GM23248 (cell line): Measurements from ENCODE around the gene MOB3B. TPM values are rescaled to one million over a fixed set of nuclear protein-coding genes. Genes with fewer than 3 reads are reported as not detected.
"Not testable (repeated sequence)": the region's sequence is repeated elsewhere in the genome, so short reads cannot be mapped to it uniquely, and the experiment has no call there.

Experiments
- DNase-seq: peaks from one replicate; pipeline ENCODE4 v3.0.0-alpha.2; 2015
- H2AFZ ChIP-seq: fragments of 200-600 bp; sonication (generic); 2 replicates; pipeline ENCODE4 v1.6.1; 2016; ENCODE audit warnings: antibody characterized with exemption
- H3F3A ChIP-seq: fragments of 200-600 bp; sonication (generic); 2 replicates; pipeline ENCODE4 v1.6.1; 2016; ENCODE audit warnings: mild to moderate bottlenecking, antibody characterized with exemption, mixed run types; ENCODE audit not compliant: insufficient read depth
- H3K27ac ChIP-seq: fragments of 200-600 bp; sonication (generic); 2 replicates; pipeline ENCODE4 v1.5.1; 2016; ENCODE audit warnings: mild to moderate bottlenecking
- H3K27me3 ChIP-seq: fragments of 200-600 bp; sonication (generic); replicated peaks from 2 replicates; pipeline ENCODE4 v1.6.1; 2016; ENCODE audit warnings: mild to moderate bottlenecking; ENCODE audit not compliant: insufficient read depth
- H3K36me3 ChIP-seq: fragments of 200-600 bp; sonication (generic); 2 replicates; pipeline ENCODE4 v1.6.1; 2016; ENCODE audit warnings: low read depth, mild to moderate bottlenecking
- H3K4me1 ChIP-seq: fragments of 200-600 bp; sonication (generic); 2 replicates; pipeline ENCODE4 v1.6.1; 2016; ENCODE audit warnings: mild to moderate bottlenecking; ENCODE audit not compliant: insufficient read depth
- H3K4me2 ChIP-seq: fragments of 200-600 bp; sonication (generic); one replicate; pipeline ENCODE4 v1.6.1; 2016; ENCODE audit warnings: mild to moderate bottlenecking; ENCODE audit not compliant: unreplicated experiment
- H3K4me3 ChIP-seq: fragments of 200-600 bp; sonication (generic); 2 replicates; pipeline ENCODE4 v1.5.1; 2016; ENCODE audit warnings: mild to moderate bottlenecking
- H3K79me2 ChIP-seq: fragments of 200-600 bp; sonication (generic); 2 replicates; pipeline ENCODE4 v1.6.1; 2016; ENCODE audit warnings: mild to moderate bottlenecking; ENCODE audit not compliant: insufficient read depth
- H3K9ac ChIP-seq: fragments of 200-600 bp; sonication (generic); 2 replicates; pipeline ENCODE4 v1.6.1; 2016; ENCODE audit warnings: mild to moderate bottlenecking
- H3K9me2 ChIP-seq: fragments of 200-600 bp; sonication (generic); 2 replicates; pipeline ENCODE4 v1.6.1; 2016; ENCODE audit warnings: mixed run types, mild to moderate bottlenecking, moderate library complexity; ENCODE audit not compliant: insufficient read depth
- H3K9me3 ChIP-seq: fragments of 200-600 bp; sonication (generic); one replicate; pipeline ENCODE4 v1.6.1; 2017; ENCODE audit warnings: low read depth
- H4K20me1 ChIP-seq: fragments of 200-600 bp; sonication (generic); 2 replicates; pipeline ENCODE4 v1.6.0; 2016; ENCODE audit not compliant: insufficient read depth
- EZH2 ChIP-seq: fragments of 200-600 bp; sonication (generic); IDR thresholded peaks from 2 replicates; pipeline ENCODE4 v1.6.1; 2018; ENCODE audit warnings: antibody characterized with exemption, mild to moderate bottlenecking; ENCODE audit not compliant: insufficient read depth, poor library complexity, severe bottlenecking
- EZH2phosphoT487 ChIP-seq: fragments of 200-600 bp; sonication (generic); IDR thresholded peaks from 2 replicates; pipeline ENCODE4 v1.6.1; 2018; ENCODE audit warnings: antibody characterized with exemption, moderate library complexity, mild to moderate bottlenecking, low read depth; ENCODE audit not compliant: insufficient read depth
- WGBS, 2 experiments: methylation state at CpG; one replicate each; pipeline ENCODE4 v1.1.6; 2015 to 2017; ENCODE audit warnings: low lambda C conversion rate in 2 of 2, low coverage in 1 of 2; ENCODE audit errors: missing lambda C conversion rate in 2 of 2; 5-methylcytosine and 5-hydroxymethylcytosine counted together
- in situ Hi-C: fragments of 300-500 bp; cut with MboI; formaldehyde crosslinking; loops from 2 replicates; pipeline ENCODE4 v1.15.0; 2020
- polyA plus RNA-seq: library from polyadenylated mRNA; unstranded; fragments of >200 nt; fragmentation: Nextera tagmentation; extraction: Ambion mirVana; gene quantifications from 2 replicates; pipeline ENCODE4 v1.2.1, GENCODE V29; 2016
- total RNA-seq: library from RNA; depleted of rRNA; stranded (reverse); fragments of >200 nt; shearing (Covaris generic); gene quantifications from 2 replicates; pipeline ENCODE4 v1.2.3, GENCODE V29; 2014

MOB3B gene
- total and polyA plus RNA-seq, 2 experiments from 2014 or later = 0.06 TPM; not detected in 1

DNA sequence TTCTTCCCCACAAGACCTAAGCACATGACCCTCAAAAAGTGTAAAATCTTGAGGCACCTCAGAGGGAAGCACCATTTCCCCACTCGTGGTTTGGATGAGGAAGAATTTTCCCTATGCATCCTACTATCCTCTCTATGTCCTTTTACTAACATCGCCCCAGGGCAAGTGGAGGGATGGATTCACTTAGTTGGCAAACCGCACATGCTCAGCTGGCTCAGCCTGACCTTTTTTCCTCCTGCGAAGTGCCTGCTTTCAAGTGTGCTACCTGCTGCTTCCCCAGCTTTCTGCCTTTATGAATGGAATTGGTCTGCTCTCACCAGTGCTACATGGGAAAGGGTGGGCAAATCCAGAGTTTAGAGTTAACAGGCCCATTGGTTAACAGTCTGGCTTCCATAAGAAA, 62.1 kb downstream of the MOB3B start:
- no peaks in the 10 kb centered on the region for H3K9me2 ChIP-seq
- H3K27ac ChIP-seq = no peak overlapping the region
- H3K4me3 ChIP-seq = no peak overlapping the region
- in situ Hi-C loops = no loop called here
- H3K9ac ChIP-seq = no peak overlapping the region
- no peaks in the 10 kb centered on the region for H3K9me3 ChIP-seq
- 0 out of 2 replicates have a peak, but pooled peaks cover 6% of the 10 kb centered on the region for H3K4me1 ChIP-seq
- 65 to 67% methylated on average over 4 of the region's 4 CpGs for WGBS, 2 experiments
- H3K27me3 ChIP-seq = no peaks in the 10 kb centered on the region; the same call in none of the 2 replicates
- H4K20me1 ChIP-seq = no peaks in the 10 kb centered on the region
- H2AFZ ChIP-seq = no peak overlapping the region
- TF ChIP-seq EZH2phosphoT487 = no peak
- TF ChIP-seq EZH2 = no peak
- DNase-seq = no peak
- no peak overlapping the region for H3K4me2 ChIP-seq
- H3F3A ChIP-seq = no peaks in the 10 kb centered on the region
- H3K79me2 ChIP-seq = no peaks in the 10 kb centered on the region
- no peaks in the 10 kb centered on the region for H3K36me3 ChIP-seq

DNA sequence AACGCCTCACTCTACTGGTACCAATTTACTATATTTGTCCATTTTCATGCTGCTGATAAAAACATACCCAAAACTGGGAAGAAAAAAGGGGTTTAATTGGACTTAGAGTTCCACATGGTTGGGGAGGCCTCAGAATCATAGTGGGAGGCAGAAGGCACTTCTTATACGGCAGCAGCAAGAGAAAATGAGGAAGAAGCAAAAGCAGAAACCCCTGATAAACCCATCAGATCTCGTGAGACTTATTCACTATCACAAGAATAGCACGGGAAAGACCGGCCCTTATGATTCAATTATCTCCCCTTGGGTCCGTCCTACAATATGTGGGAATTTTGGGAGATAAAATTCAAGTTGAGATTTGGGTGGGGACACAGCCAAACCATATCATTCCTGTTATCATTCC, 63.1 kb downstream of the MOB3B start:
- DNase-seq, H3K4me1 ChIP-seq, H3K27me3 ChIP-seq, H3K9ac ChIP-seq, H4K20me1 ChIP-seq, H3K27ac ChIP-seq, in situ Hi-C loops, H3K9me3 ChIP-seq, H2AFZ ChIP-seq, H3K79me2 ChIP-seq, H3K4me2 ChIP-seq, H3F3A ChIP-seq, H3K4me3 ChIP-seq, H3K9me2 ChIP-seq, H3K36me3 ChIP-seq: not testable (repeated sequence)
- WGBS, 2 experiments = 60 to 62% methylated on average over 6 of the region's 6 CpGs

DNA sequence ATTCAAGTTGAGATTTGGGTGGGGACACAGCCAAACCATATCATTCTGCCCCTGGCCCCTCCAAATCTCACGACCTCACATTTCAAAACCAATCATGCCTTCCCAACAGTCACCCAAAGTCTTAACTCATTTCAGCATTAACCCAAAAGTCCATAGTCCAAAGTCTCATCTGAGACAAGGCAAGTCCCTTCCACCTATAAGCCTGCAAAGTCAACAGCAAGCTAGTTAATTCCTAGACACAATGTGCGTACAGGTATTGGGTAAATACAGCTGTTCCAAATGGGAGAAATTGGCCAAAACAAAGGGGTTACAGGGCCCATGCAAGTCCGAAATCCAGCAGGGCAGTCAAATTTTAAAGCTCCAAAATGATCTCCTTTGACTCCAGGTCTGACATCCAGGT, 64.7 kb downstream of the MOB3B start:
- H2AFZ ChIP-seq, H3K79me2 ChIP-seq, H3K9me3 ChIP-seq, H3K36me3 ChIP-seq, H3K4me3 ChIP-seq, H3K9me2 ChIP-seq, DNase-seq, H3K9ac ChIP-seq, H3K4me1 ChIP-seq, H3K27ac ChIP-seq, H3K27me3 ChIP-seq, in situ Hi-C loops, H4K20me1 ChIP-seq, H3K4me2 ChIP-seq, H3F3A ChIP-seq: not testable (repeated sequence)
- WGBS, 2 experiments = 52 to 58% methylated on average over 3 of the region's 3 CpGs

DNA sequence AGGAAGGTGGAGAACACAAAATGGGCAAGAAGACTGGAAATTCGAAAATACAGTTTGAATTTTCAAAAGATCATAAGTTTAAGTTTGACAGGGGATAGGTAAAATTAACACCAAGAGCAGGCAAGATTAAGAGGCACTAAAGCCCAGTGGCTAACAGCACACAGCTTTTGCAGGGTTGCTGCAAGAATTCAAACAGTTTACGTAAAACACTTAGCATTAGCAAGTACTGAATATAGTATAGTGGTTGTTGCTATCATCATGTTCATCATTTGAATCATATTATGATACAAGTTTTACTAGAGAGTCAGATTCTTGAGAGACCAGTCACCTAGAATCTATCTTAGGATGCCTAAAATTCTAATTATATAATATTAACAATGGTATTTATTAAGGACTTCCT, 66.8 kb downstream of the MOB3B start:
- no peak for DNase-seq
- Histone ChIP-seq H4K20me1 (no peaks in the 10 kb centered on the region), H3K4me3 (no peak overlapping the region), H2AFZ (no peak overlapping the region), H3K9ac (no peak overlapping the region), H3K9me3 (no peaks in the 10 kb centered on the region), H3F3A (no peaks in the 10 kb centered on the region), H3K9me2 (no peaks in the 10 kb centered on the region), H3K4me2 (no peak overlapping the region), H3K4me1 (peaks cover 4% of the 10 kb centered on the region; the same call in 1 of the 2 replicates), H3K36me3 (no peaks in the 10 kb centered on the region), H3K27me3 (no peaks in the 10 kb centered on the region), H3K79me2 (no peaks in the 10 kb centered on the region), H3K27ac (no peak overlapping the region)
- TF ChIP-seq EZH2phosphoT487 (no peak), EZH2 (no peak)
- in situ Hi-C loops = no loop called here
- 54 to 62% methylated on average over 2 of the region's 2 CpGs for WGBS, 2 experiments

DNA sequence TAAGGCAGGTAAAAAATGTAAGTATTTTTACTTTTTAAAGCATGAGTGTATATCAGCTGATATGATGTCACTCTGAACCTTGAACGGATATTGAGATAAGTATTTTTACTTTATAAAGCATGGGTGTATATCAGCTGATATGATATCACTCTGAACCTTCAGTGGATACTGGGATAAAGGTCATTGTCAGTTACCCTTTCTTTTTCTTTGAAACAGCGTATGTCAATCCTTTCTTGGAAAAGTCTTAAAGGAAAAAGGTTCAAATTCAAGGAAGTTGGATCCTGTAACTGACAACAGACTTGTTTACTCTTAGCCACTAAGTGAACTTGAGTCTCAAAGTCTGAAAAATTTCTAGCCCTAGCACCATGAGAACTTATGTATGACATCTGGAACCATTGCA, 67.2 kb downstream of the MOB3B start:
- H3K9me2 ChIP-seq = no peaks in the 10 kb centered on the region
- H3K4me3 ChIP-seq = no peak overlapping the region
- DNase-seq = no peak
- H3K79me2 ChIP-seq = no peaks in the 10 kb centered on the region
- peaks cover 4% of the 10 kb centered on the region; the same call in 1 of the 2 replicates for H3K4me1 ChIP-seq
- no peaks in the 10 kb centered on the region for H4K20me1 ChIP-seq
- no peak overlapping the region for H2AFZ ChIP-seq
- no peaks in the 10 kb centered on the region for H3K9me3 ChIP-seq
- no peak overlapping the region for H3K9ac ChIP-seq
- no peaks in the 10 kb centered on the region for H3K36me3 ChIP-seq
- no peak overlapping the region for H3K27ac ChIP-seq
- H3F3A ChIP-seq = no peaks in the 10 kb centered on the region
- no peak overlapping the region for H3K4me2 ChIP-seq
- WGBS, 2 experiments = 67 to 83% methylated on average over 2 of the region's 2 CpGs
- no peak for TF ChIP-seq EZH2
- no peak for TF ChIP-seq EZH2phosphoT487
- H3K27me3 ChIP-seq = no peaks in the 10 kb centered on the region
- in situ Hi-C loops = no loop called here
